EH (cell line): ENCODE results near the gene SPAG16.
"Not testable (repeated sequence)": the region's sequence is repeated elsewhere in the genome, so short reads cannot be mapped to it uniquely, and the experiment has no call there.

Experiments
- DNase-seq: peaks from one replicate; pipeline ENCODE4 v3.0.0-alpha.2; 2015; ENCODE audit warnings: low read depth

The SPAG16 gene

DNA sequence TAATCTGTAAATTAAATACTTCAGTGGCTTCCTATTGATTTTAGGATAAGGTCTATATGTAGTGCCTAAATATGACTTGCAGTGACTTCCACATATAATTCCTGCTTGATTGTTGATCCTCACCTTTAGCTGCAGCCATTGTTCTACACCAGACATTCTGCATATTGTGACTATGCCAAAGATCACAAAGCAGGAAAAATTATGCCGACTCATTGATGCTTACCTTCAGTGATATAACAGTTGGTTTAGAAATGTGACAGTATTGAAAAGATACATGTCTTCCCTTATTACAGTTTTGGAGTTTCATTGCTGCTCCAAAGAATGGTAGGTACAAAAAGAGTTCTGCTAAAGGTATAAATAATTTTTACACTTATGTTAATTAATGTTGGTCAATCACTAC is 12.3 kb upstream of the SPAG16 start:
- DNase-seq, result no peak

DNA sequence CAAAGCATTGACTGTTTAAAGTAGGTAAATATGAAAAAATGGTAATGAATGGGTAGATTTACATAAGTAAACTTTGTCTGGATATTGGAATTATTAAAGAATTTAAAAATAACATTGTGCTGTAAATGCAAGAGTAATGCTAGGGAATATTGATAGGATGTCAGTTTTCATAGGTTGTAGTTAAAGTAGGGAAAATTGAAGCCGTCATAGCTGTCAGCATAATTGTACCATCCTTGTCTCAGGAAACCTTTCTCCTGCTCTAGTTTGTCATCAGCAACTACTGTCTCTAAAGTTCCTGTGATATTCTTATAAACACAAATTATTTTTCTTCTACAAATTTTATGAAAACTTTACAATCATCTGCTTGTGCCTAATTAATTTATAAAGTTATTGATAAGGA is 10.1 kb upstream of the SPAG16 start:
- DNase-seq, result no peak

DNA sequence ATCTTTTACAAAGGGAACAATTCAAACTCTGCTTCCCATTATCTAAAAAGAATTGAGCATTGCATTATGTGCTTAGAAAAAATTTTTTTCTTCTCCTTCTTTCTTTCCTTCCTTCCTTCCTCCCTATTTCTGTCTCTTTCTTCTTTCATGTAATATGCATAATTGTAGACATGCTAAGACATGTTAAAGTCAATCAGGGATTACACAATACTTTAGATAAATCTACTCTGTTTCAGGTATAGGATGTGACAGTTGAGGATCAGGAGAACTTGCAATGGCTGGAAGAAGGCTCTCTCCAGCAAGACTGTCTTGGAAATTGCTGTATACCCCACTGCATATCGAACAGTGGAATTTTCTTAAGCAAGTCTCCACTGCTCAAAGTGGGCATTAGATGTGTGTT is 9.0 kb upstream of the SPAG16 start:
- DNase-seq, result no peak

DNA sequence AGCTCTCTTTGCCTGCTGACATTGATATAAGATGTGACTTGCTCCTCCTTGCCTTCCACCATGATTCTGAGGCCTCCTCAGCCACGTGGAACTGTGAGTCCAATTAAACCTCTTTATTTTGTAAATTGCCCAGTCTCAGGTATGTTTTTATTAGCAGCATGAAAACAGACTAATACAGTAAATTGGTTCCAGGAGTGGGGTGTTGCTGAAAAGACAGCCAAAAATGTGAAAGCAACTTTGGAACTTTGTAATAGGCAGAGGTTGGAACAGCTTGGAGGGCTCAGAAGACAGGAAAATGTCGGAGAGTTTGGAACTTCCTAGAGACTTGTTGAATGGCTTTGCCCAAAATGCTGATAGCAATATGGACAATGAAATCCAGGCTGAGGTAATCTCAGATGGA is 7.1 kb upstream of the SPAG16 start:
- DNase-seq, result not testable (repeated sequence)

DNA sequence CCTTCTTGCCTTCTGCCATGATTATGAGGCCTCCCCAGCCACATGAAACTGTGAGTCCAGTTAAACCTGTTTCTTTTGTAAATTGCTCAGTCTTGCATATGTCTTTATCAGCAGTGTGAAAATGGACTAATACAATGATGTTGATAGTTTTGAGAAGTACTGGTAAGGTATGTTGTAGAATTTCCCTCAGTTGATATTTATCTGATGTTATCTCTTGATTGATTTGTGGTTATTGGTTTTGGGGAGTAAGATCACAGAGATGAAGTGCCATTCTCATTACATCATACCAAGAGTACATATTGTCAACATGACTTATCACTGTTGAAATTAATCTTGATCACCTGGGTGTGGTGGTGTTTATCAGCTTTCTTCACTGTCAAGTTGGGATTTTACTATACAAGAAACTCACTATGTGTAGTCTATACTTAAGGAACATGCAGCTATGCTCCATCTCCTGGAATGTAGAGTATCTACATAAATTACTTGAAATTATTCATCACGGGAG is 5.1 kb upstream of the SPAG16 start:
- DNase-seq, result no peak

DNA sequence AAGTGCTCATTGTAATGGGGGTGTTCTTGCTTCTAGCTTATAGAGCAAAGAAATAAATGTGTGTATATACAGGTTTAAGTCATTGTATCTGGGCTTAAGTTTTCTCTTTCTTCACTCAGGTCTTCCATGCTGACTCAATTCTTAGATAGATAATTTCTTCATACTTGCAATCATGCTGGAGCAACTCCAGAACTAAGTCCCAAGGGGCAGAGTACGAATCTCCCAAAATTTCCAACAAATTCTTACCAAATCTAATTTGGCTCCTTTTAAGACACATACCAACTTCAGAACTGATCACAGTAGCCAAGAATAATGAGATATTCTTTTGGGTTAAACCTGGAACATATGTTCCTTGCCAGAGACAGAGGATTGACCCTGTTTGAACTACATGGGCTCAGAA is 4.3 kb upstream of the SPAG16 start:
- no peak for DNase-seq

DNA sequence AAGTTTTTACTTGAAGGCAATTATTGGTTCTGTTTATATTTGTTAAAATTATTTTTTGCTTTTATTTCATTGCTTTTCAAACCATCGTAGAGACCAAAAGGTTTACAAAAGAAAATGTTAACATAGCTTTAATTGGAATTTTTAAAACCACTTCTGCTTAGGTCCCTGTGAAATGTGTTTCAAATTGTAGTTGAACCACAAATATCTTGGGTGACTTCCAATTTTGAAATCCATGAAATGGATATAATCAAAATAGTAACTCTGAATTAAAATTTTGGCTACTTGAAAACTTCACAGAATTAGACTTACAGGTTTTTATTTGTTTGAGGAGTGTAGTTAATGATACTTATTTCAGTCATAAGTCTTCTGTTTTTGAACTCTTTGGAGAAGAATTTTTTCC is 3.1 kb upstream of the SPAG16 start:
- peak; percentile 49 for DNase-seq

DNA sequence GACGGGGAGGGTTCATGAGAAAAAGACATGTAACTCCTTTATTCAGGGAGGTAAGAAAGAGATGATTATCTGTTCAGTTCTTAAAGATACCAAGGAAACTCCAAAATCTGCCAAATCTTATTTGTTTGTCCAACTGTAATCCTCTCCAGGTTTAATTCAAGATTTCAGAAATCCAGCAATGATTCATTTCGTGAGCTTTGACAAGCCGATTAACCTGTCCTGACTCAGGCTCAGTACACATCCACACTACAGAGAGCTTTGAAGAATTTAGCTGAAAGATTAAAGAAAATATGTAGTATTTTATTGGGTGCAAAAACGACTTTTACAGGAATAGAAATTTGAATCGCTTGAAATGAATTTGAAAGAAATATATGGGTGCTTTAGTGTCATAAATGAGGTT is 1.1 kb downstream of the SPAG16 start:
- DNase-seq, result no peak

DNA sequence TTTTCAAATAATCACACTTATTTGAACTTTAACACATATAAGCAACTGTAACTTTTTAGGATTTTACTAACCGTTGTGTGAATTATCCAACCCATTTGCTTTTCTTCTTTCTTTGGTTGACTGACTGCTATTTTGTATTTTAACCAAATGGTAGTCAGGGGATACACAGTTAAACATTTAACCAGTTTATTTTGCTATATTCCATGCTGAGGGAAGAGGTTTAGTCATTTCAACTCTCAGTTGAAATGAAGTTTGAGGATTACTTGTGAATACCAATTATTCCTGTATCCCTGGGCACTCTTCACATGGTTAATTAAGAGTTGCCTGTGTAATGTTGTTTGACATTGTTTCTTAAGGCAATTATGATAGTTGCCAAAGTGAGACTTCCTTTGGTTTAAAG is 1.9 kb downstream of the SPAG16 start:
- DNase-seq, result no peak

DNA sequence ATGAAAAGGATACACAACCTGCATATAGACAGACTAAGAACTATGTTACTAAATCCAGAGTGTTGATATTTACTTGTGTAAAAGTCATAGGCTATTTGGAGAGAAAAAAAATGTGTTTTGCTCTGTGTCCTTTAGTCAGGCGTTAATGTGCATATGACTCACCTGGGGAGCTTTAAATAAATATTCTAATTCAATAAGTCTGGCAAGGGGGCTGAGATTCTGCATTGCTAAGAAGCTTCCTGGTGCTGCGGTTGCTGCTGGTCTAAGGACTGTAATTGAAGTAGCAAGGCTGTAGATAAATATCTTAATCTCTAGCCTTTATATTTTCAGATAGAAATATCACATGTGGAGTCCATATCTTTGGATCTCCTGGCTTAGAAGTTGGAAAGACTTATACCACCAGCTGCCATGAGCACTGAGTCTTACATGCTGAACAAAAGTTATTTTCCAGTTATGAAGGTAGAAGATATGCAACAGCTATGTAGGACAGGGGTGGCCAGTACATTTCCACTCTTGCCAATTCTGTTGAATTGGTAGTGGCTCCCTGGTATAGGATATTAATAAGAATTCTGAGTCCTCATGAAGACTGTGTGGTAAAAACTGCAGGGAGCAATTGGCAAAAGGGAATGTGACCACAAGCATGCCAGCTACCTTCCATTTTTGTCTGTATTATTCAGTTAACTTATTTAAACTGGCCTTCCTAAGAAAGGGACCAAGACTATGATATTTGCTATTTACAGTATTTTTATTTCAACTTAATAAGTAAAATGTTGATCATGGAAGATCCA is 4.8 kb downstream of the SPAG16 start:
- DNase-seq, result peak; percentile 8

DNA sequence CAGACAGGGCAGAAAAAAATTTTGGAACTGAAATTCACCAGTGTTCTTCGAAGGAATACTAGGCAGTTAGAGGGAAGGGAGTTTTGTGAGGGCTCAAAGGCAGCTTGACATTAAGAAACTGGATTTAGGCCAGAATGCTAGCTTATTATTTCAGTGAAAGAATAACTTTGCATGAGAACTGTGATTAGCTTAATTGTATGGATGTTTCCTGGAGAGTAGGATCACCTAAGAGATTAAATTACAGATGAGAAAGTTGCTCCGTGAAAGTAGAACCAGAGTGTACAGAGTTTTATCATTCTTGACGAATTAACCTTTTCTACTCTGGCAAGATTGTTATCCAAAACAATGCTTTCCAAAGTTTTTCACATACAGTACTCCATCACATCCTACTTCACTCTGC is 6.2 kb downstream of the SPAG16 start:
- DNase-seq, result no peak

DNA sequence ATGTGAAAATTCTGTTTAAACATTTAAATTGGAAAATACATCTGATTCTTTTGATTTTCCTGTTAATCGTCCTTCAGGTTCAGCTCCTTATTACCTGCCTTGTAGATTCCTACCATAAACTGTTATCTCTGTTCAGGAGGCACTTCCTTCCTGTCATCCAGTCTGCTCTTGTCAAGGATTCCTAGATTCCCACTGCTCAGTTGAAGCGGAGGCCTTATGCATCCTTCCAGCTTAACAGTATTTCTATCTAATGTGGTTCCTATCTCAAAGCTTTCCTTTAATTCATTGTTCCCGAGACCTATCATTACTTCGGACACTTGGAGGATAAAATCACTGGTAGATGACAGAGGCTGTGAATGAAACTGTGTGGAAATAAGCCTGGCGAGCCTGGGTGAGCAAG is 12.0 kb downstream of the SPAG16 start:
- no peak for DNase-seq

DNA sequence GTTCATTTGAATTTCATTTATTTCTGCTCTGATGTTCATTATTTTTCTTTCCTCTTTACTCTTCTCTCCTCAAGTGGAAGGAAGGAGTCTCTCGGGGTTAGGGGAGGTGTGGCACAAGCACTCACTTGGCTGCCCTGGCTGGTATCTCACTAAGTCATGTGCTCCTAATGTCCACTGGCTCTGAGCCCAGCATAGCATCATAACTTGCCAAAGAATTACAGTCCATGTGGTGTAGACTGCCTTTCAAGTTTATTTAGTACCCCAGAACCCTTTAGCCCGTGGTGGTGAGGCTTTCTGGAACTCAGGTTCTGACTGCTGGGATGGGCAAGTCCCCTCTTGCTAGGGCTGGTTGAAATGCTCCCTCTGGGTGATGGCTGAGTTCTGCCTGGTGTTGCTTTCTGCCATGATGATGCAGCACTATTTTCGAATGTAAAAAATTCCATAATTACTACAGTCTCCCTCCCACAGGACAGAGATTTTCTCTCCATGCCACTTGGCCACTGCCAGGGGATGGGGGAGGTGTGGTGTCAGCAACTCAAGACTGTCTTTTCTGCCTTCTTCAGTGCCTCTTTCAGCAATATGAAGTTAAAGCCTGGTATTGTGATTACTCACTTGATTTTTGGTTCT is 22.2 kb downstream of the SPAG16 start:
- peak; percentile 65 for DNase-seq

DNA sequence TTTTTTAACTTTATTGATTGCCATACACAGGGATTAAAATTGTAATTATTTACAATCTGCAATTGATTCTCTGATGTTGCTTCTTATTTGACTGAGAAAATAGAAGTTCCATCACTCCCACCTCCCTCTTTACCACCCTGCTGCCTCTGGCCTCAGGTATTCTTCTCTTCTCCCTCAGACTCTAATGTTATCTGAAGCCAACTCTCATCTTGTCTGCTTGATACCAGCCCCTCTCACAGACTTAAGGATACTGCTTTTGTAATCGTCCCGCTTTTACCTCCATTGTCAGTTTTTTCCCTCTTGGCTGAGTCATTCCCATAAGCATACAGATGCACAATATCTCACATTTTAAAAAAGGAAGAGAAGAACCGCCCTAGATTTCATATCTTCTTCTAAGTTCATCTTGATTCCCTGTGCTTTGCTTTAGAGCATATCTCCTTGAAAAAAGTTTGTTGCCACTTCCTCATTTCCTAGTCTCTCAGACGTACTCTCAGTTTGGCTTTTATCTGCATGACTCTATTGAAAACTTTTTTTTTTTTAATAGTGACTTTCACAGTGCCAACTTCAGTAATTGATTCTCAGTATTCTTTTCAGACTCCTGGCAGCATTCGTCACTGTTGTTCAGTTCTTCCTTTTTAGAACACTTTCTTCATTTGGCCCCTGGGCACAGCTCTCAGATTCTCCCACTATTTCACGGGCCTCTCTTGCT is 31.1 kb downstream of the SPAG16 start:
- no peak for DNase-seq

DNA sequence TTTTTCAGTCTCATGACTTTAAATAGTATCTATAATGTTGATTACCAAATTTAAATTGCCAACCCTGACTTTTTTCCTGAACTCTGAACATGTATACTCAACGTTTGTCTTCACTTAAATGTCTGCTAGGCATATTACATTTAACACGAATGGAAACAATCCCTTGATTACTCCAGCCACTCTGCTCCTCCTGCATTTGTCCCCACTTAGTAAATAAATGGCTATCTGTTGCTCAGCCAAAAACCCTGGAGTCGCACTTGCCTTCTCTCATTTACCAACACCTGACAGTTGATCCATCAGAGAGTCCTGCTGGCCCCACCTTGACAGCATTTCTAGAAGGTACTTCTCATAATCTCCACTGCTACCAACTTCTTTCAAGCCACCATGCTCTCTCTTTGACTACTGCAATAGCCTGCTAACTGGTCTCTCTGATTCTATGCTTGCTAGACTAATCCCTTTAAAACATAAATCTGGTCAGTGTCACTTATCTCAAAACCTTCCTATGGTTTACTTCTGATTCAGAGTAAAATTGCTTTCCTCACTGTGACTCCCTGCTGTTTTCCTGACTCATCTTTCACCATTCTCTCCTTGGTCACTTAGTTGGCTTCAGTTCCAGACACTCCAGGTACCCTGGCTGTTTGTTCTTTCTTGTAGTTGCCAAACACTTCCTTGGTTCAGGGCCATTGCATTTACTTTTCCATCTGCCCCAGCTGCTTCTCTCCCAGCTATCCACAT is 31.9 kb downstream of the SPAG16 start:
- peak; percentile 29 for DNase-seq

DNA sequence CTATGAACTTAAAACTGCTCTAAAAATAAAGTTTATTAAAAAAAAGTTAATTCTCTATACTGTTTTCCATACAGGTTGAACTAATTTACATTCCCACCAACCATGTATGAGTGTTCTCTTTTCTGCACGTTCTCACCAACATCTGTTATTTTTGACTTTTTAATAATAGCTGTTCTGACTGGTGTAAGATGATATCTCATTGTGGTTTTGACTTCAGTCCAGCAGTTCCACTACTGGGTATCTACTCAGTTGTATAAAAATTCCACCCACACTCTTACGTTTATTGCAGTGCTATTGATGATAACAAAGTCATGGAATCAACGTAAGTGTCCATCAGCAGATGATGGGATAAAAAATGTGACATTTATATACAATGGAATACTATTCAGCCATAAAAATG is 33.7 kb downstream of the SPAG16 start:
- DNase-seq, result peak; percentile 80

DNA sequence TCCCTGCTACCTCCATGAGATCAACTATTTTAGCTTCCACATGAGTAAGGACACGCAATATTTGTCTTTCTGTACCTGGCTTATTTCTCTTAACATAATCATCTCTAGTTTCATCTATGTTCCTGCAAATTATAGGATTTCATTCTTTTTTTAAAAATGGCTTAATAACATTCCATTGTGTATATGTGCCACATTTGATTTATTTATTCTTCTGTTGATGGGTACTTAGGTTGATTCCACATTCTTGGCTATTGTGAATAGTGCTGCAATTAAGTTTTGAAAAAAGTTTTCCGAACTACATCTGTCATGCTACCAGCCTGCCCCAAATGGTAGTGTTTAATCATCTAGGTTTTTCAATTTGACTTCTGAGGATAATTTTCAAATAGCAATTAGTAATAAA is 36.3 kb downstream of the SPAG16 start:
- no peak for DNase-seq

DNA sequence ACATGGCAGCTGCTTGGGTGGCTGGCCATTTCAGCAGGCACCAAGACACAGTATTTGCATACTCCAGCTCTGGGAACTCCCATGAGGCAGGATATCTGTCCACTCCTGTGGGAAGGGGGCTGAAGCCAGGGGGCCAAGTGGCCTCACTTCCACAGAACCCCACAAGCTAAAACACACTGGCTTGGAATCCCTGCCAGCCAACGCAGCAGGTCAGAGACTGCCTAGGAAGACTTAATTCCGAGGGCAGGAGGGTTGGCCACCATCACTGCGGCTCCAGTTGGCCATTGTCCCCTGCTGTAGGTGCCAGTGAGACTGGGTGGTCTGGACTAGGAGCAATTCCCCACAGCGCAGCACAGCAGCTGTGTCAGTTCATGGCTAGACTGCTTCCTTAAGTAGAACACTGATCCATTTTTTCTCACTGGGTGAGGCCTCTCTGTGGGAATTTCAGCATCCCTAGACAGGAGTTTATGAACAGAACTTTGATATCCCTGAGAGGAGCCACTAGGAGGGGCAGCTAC is 52.0 kb downstream of the SPAG16 start:
- DNase-seq, result no peak

DNA sequence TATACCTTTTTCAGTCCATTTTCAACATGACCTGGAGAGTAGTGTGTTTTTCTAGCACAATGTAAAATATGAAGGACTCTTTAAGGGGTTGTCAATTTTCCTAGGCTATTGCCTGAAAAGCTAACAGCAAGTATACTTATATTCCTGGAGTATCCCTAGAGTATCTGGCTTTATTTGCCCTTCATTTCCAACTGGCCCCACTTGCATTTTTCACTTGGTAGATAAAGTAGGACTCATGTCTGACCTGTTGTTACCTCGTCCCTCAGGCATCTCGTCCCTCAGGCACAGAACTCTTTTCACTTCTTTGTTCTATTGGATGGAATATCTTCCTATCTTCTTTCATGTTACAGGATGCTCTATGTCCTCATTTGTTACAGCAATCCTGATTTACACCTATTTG is 69.2 kb downstream of the SPAG16 start:
- DNase-seq, result no peak

DNA sequence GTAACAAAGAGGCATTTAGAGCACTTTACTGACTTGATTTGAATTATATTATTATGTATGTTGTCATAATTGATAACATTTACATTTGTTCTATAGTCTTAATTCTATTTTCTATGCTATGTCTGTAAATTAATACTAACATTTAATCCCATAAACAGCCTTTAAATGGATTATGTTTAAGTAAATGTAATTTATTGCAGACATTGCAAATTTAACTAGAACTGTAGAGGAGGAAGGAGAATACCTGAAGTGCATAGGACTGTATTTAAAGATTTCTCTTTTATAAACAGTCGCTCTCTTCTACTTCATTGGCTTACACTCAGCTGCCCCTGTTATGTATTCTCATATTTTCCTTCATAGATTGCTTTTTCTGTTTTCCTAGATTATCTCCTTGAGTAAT is 92.4 kb downstream of the SPAG16 start:
- DNase-seq, result no peak

DNA sequence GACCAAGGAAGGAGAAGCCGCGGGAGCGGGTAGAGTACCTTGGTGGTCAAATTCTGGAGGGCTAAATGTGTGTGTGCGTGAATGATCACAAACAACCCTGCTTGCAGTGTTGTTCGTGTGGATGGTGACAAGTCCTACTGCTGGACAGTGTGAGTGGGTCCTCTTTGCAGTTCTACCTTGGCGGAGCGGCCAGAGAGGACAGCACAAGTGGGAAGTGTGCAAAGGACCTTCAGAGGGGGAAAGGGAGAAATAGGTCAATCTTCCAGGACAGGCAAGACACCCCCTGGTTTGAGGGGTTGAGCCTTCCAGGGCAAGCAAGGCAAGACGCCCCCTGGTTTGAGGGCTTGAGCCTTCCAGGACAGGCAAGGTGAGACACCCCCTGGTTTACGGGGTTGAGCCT is 122.8 kb downstream of the SPAG16 start:
- not testable (repeated sequence) for DNase-seq

DNA sequence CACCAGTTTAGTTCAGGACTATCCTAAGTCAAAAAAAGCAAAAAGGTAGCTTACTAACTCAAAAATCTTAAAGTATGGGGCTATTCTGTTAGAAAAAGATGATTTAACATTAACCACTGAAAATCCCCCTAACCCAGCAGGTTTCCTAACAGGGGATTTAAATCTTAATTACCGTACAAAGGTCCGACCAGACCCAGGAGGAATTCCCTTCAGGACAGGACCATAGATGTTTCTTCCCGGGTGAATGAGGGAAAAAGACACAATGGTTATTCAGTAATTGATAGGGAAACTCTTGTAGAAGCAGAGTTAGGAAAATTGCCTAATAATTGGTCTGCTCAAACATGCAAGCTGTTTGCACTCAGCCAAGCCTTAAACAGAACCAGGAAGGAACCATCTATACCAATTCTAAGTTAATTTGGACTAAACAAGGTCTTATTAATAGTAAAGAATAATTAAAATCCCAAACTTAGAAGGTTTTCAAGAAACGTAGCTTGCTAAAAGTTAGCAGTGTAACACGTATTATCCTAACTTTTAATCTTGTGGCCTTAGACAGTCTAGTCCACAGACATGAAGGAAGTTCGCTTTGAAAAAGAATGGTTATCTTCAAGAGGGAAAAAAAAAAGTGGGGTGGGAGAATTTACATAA is 124.3 kb downstream of the SPAG16 start:
- DNase-seq, result not testable (repeated sequence)
